IMR-90 (cell line): ENCODE data around the gene RNF213. TPM values are rescaled to one million over a fixed set of nuclear protein-coding genes. Genes with fewer than 3 reads are reported as not detected.

Source experiments
- ATAC-seq: fragments of 200-7000 bp; cut with Tn5 transposase; 2 replicates; pipeline ENCODE4 v1.9.1; 2020; ENCODE audit warnings: low read depth, mild to moderate bottlenecking, moderate library complexity
- BruUV-seq: library from RNA; stranded (reverse); fragments of 400-500 nt; replicated peaks from 2 replicates; lab custom pipeline; 2021; lab: Mats Ljungman, UMichigan
- CTCF ChIA-PET: fragments of 300-600 bp; formaldehyde crosslinking; extraction: SDS; loops from one replicate; lab custom pipeline; 2021; ENCODE audit warnings: antibody characterized with exemption; lab: Yijun Ruan, JAX
- POLR2A ChIA-PET: fragments of 300-600 bp; sonication (Branson Sonifier 250); formaldehyde crosslinking; loops from one replicate; lab custom pipeline; 2022; ENCODE audit warnings: antibody characterized with exemption; ENCODE audit not compliant: unreplicated experiment; lab: Charles Lee
- DNase-seq: peaks from one replicate; pipeline ENCODE4 v3.0.0; 2013
- H2AFZ ChIP-seq: replicated peaks from 2 replicates; pipeline ENCODE3; 2013; ENCODE audit warnings: low read length, mild to moderate bottlenecking; ENCODE audit not compliant: poor library complexity
- H2AK5ac ChIP-seq: 2 replicates; pipeline ENCODE4 v1.6.1; 2013; ENCODE audit warnings: low read depth, low read length, inconsistent platforms
- H2AK9ac ChIP-seq: replicated peaks from 2 replicates; pipeline ENCODE3; 2013; ENCODE audit warnings: mild to moderate bottlenecking, low read depth, low read length, moderate library complexity; ENCODE audit not compliant: poor library complexity
- H2BK120ac ChIP-seq: 2 replicates; pipeline ENCODE4 v1.6.1; 2013; ENCODE audit warnings: low read depth, low read length, inconsistent platforms
- H2BK15ac ChIP-seq: 3 replicates; pipeline ENCODE4 v1.6.1; 2013; ENCODE audit warnings: low read depth, low read length, inconsistent platforms
- H2BK20ac ChIP-seq: 2 replicates; pipeline ENCODE4 v1.6.1; 2013; ENCODE audit warnings: low read depth, mild to moderate bottlenecking, inconsistent platforms, low read length, moderate library complexity
- H2BK5ac ChIP-seq: 2 replicates; pipeline ENCODE4 v1.6.1; 2013; ENCODE audit warnings: mild to moderate bottlenecking, low read depth, low read length, inconsistent platforms; ENCODE audit not compliant: poor library complexity, severe bottlenecking
- H3K14ac ChIP-seq: replicated peaks from 2 replicates; pipeline ENCODE4 v1.6.1; 2013; ENCODE audit warnings: low read depth, low read length, inconsistent platforms
- H3K18ac ChIP-seq: 2 replicates; pipeline ENCODE4 v1.6.1; 2013; ENCODE audit warnings: low read depth, low read length, control low read depth
- H3K23ac ChIP-seq: 2 replicates; pipeline ENCODE4 v1.6.1; 2013; ENCODE audit warnings: low read depth, low read length, inconsistent platforms
- H3K27ac ChIP-seq: 2 replicates; pipeline ENCODE4 v1.5.1; 2013; ENCODE audit warnings: mild to moderate bottlenecking, control low read depth, low read length; ENCODE audit not compliant: insufficient read depth
- H3K27me3 ChIP-seq: 2 replicates; pipeline ENCODE4 v1.6.1; 2013; ENCODE audit warnings: low read length; ENCODE audit not compliant: control insufficient read depth, insufficient read depth
- H3K36me3 ChIP-seq: 2 replicates; pipeline ENCODE4 v1.6.1; 2013; ENCODE audit warnings: low read length, mixed read lengths; ENCODE audit not compliant: control insufficient read depth, insufficient read depth
- H3K4ac ChIP-seq: 2 replicates; pipeline ENCODE4 v1.6.1; 2013; ENCODE audit warnings: low read depth, low read length, inconsistent platforms
- H3K4me1 ChIP-seq: 2 replicates; pipeline ENCODE4 v1.6.1; 2013; ENCODE audit warnings: low read length, mixed read lengths; ENCODE audit not compliant: control insufficient read depth, insufficient read depth
- H3K4me2 ChIP-seq: 2 replicates; pipeline ENCODE4 v1.6.1; 2013; ENCODE audit warnings: low read depth, mild to moderate bottlenecking, control low read depth, low read length, moderate library complexity
- H3K4me3 ChIP-seq: 2 replicates; pipeline ENCODE4 v1.5.1; 2013; ENCODE audit warnings: low read depth, mild to moderate bottlenecking, control low read depth, low read length, moderate library complexity; ENCODE audit not compliant: insufficient read depth
- H3K56ac ChIP-seq: 2 replicates; pipeline ENCODE4 v1.6.1; 2013; ENCODE audit warnings: low read length, inconsistent platforms; ENCODE audit not compliant: insufficient read depth; ENCODE audit errors: extremely low read depth
- H3K79me1 ChIP-seq, 2 experiments: 2 replicates each; pipeline ENCODE4 v1.6.1; 2013; ENCODE audit warnings: low read length in 2 of 2, inconsistent platforms in 1 of 2, low read depth in 1 of 2
- H3K9ac ChIP-seq: 2 replicates; pipeline ENCODE4 v1.6.1; 2013; ENCODE audit warnings: low read depth, low read length, control low read depth
- H3K9me1 ChIP-seq: 2 replicates; pipeline ENCODE4 v1.6.1; 2013; ENCODE audit warnings: low read length, inconsistent platforms; ENCODE audit not compliant: insufficient read depth
- H3K9me3 ChIP-seq: 2 replicates; pipeline ENCODE4 v1.6.1; 2013; ENCODE audit warnings: low read length; ENCODE audit not compliant: control insufficient read depth, insufficient read depth
- H4K20me1 ChIP-seq: 2 replicates; pipeline ENCODE4 v1.6.1; 2013; ENCODE audit warnings: low read length, inconsistent platforms; ENCODE audit not compliant: insufficient read depth
- H4K5ac ChIP-seq: 2 replicates; pipeline ENCODE4 v1.6.1; 2013; ENCODE audit warnings: mild to moderate bottlenecking, low read depth, low read length, control low read depth
- H4K8ac ChIP-seq, 2 experiments: 2 replicates each; pipeline ENCODE4 v1.6.1; 2013; ENCODE audit warnings: low read depth in 2 of 2, low read length in 2 of 2, control low read depth in 1 of 2, inconsistent platforms in 1 of 2
- H4K91ac ChIP-seq: 2 replicates; pipeline ENCODE4 v1.6.1; 2013; ENCODE audit warnings: low read depth, low read length, inconsistent platforms; ENCODE audit not compliant: insufficient read depth
- BHLHE40 ChIP-seq: fragments of 150-350 bp; IDR thresholded peaks from 2 replicates; pipeline ENCODE4 v1.6.1; 2016; ENCODE audit warnings: mild to moderate bottlenecking, low read depth, low read length
- CEBPB ChIP-seq: IDR thresholded peaks from 2 replicates; pipeline ENCODE4 v1.6.1; 2012; ENCODE audit warnings: low read depth, low read length, improper control_type of control experiment
- MAFK ChIP-seq: IDR thresholded peaks from 2 replicates; pipeline ENCODE4 v1.6.1; 2012; ENCODE audit warnings: low read depth, low read length, improper control_type of control experiment
- MAZ ChIP-seq: IDR thresholded peaks from 2 replicates; pipeline ENCODE4 v1.6.1; 2012; ENCODE audit warnings: low read depth, mild to moderate bottlenecking, low read length, improper control_type of control experiment, moderate library complexity, borderline replicate concordance
- MXI1 ChIP-seq: IDR thresholded peaks from 2 replicates; pipeline ENCODE4 v1.6.1; 2012; ENCODE audit warnings: low read depth, mild to moderate bottlenecking, low read length, moderate library complexity, borderline replicate concordance
- NFE2L2 ChIP-seq: fragments of 150-350 bp; IDR thresholded peaks from 2 replicates; pipeline ENCODE4 v1.6.1; 2016; ENCODE audit warnings: low read depth, mild to moderate bottlenecking, low read length
- POLR2A ChIP-seq: IDR thresholded peaks from 2 replicates; pipeline ENCODE4 v1.6.1; 2012; ENCODE audit warnings: mild to moderate bottlenecking, low read depth, low read length
- RAD21 ChIP-seq: IDR thresholded peaks from 2 replicates; pipeline ENCODE4 v1.6.1; 2012; ENCODE audit warnings: low read length, improper control_type of control experiment
- RCOR1 ChIP-seq: IDR thresholded peaks from 2 replicates; pipeline ENCODE4 v1.6.1; 2012; ENCODE audit warnings: mild to moderate bottlenecking, low read length, improper control_type of control experiment; ENCODE audit not compliant: insufficient replicate concordance
- RFX5 ChIP-seq: IDR thresholded peaks from 2 replicates; pipeline ENCODE4 v1.8.0; 2012; ENCODE audit warnings: low read depth, mild to moderate bottlenecking, low read length, moderate library complexity
- SMC3 ChIP-seq: fragments of 150-350 bp; IDR thresholded peaks from 2 replicates; pipeline ENCODE4 v1.6.1; 2016; ENCODE audit warnings: low read depth, mild to moderate bottlenecking, antibody characterized with exemption, low read length, moderate library complexity
- WGBS, 2 experiments: methylation state at CpG; one replicate each; pipeline versions ENCODE4 v1.1.5 to v1.1.7; 2013; ENCODE audit warnings: missing lambda C conversion rate in 2 of 2; ENCODE audit not compliant: insufficient read length in 1 of 2; ENCODE audit errors: extremely low coverage in 2 of 2; 5-methylcytosine and 5-hydroxymethylcytosine counted together
- dilution Hi-C: fragments of 300-500 bp; cut with HindIII; formaldehyde crosslinking; loops from one replicate; pipeline ENCODE4 v1.14.3; 2018; ENCODE audit warnings: low sequenced_read_pairs; ENCODE audit not compliant: unreplicated experiment
- in situ Hi-C: fragments of 300-500 bp; cut with MboI; formaldehyde crosslinking; loops from 3 replicates; pipeline ENCODE4 v1.14.3; 2019; ENCODE audit warnings: low sequenced_read_pairs, inconsistent platforms, mixed read lengths
- intact Hi-C: fragments of 100-400 bp; cut with micrococcal nuclease; formaldehyde crosslinking; loops from 2 replicates; pipeline ENCODE4 v1.10.0; 2022
- polyA plus RNA-seq, 3 experiments: library from polyadenylated mRNA; depleted of rRNA; stranded (reverse); fragments of >200 nt; gene quantifications; 2 replicates each; pipeline ENCODE4 v1.2.3, GENCODE V29; 2012; ENCODE audit warnings: low replicate concordance in 1 of 3
- total RNA-seq: library from RNA; depleted of rRNA; stranded (reverse); fragments of >200 nt; gene quantifications from 2 replicates; pipeline ENCODE4 v1.2.3, GENCODE V29; 2012
- TF ChIP-seq, protein P1 (sequence below): fragments of 150-350 bp; IDR thresholded peaks from 2 replicates; pipeline ENCODE4 v1.6.1; 2016; ENCODE audit warnings: low read depth, mild to moderate bottlenecking, low read length, moderate library complexity, borderline replicate concordance
- TF ChIP-seq, protein P2 (sequence below): fragments of 150-350 bp; IDR thresholded peaks from 2 replicates; pipeline ENCODE4 v1.6.1; 2017; ENCODE audit warnings: mild to moderate bottlenecking, antibody characterized with exemption, low read length, low read depth
- TF ChIP-seq, protein P3 (sequence below): conservative IDR thresholded peaks from 2 replicates; pipeline ENCODE4 v1.5.1; 2012; ENCODE audit warnings: mild to moderate bottlenecking, low read depth, low read length, improper control_type of control experiment

The RNF213 gene
- total and polyA plus RNA-seq, 2 of the 4 experiments (the other 2 are of a cell fraction): 23.4 to 36.0 TPM

DNA sequence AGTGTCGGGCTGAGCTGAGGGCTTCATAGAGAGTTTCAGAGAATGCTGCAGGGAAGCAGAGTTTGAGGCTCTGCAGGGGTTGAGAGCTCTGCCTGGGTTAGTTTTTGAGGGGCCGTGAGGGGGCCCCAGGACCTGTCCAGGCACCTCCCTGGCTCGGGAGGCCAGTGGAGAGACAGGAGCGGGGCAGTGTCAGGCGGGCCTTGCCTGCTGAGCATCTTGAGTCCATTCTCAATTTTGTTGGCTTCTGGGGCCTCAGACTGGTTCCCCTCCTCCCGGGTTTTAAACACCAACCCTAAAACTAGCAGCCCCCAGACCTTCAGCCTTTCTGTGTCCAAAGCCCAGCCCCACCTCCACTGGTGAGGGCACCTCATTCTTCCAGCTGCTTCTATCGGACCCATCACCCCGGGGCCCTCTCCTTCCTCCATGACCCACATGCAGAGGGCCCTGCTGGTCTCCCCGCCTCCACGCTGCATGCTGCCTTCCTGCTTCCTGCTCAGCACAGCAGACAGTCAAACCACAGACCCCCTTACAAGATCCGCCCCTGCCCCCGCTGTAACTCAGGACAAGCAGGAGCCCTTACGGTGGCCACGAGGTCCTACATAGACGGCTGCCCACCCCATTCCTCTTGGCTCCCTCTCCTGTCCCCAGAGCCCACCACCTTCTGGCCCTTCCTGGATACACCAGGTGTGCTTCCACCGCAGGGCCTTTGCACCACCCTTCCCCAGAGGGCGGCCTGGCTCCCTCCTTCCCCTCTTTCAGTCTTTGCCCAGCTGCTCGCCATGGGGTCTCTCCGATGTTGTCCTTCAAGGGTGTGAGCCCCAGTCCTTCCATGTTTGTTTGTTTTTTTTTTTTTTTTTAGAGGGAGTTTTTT is 3.8 kb downstream of the RNF213 start:
- no peak overlapping the region for H2AK9ac ChIP-seq
- H2AFZ ChIP-seq: peak overlapping the region; percentile 17
- H3K4me3 ChIP-seq: no peak overlapping the region
- intact Hi-C loops: loop anchor here (5.0 kb wide), 2 partner anchors 42 to 257 kb away; partner anchors contain the start of genes SGSH and SLC26A11
- CTCF ChIA-PET: no interaction called here
- no peaks in the 10 kb centered on the region for H3K27me3 ChIP-seq
- dilution Hi-C loops: no loop called here
- H2BK120ac ChIP-seq: no peak overlapping the region
- no TSS peak for BruUV-seq
- H2BK20ac ChIP-seq: no peak overlapping the region
- POLR2A ChIA-PET: no interaction called here
- peaks cover 16 to 53% of the 10 kb centered on the region in 2 experiments; a peak in 2 of 4 replicates for H3K79me1 ChIP-seq
- no peak overlapping the region for H3K9ac ChIP-seq
- no peak overlapping the region for H3K23ac ChIP-seq
- no peaks in the 10 kb centered on the region for H3K9me3 ChIP-seq
- H4K91ac ChIP-seq: no peak overlapping the region
- DNase-seq (no peak), ATAC-seq (no peak)
- peaks cover 20% of the 10 kb centered on the region for H3K4me1 ChIP-seq
- H3K14ac ChIP-seq: no peak overlapping the region
- no peak overlapping the region for H3K56ac ChIP-seq
- H2BK15ac ChIP-seq: no peak overlapping the region
- H3K4me2 ChIP-seq: no peak overlapping the region
- H4K5ac ChIP-seq: no peak overlapping the region
- H3K9me1 ChIP-seq: 0 out of 2 replicates have a peak, but pooled peaks cover 3% of the 10 kb centered on the region
- no peak overlapping the region for H3K27ac ChIP-seq
- H4K20me1 ChIP-seq: peaks cover 4% of the 10 kb centered on the region; the same call in 1 of the 2 replicates
- no peak overlapping the region for H2BK5ac ChIP-seq
- no peak overlapping the region for H2AK5ac ChIP-seq
- H3K4ac ChIP-seq: no peak overlapping the region
- H4K8ac ChIP-seq: no peak overlapping the region
- peaks cover 26% of the 10 kb centered on the region for H3K36me3 ChIP-seq
- no peak overlapping the region for H3K18ac ChIP-seq
- in situ Hi-C loops: no loop called here
- WGBS, 2 experiments: 91% methylated on average over 4 of the region's 19 CpGs; no CpG with 5 or more reads in 1 of the 2 experiments
- TF ChIP-seq RFX5: no peak
- no peak for TF ChIP-seq MAFK
- no peak for TF ChIP-seq CEBPB
- TF ChIP-seq, protein P1, sequence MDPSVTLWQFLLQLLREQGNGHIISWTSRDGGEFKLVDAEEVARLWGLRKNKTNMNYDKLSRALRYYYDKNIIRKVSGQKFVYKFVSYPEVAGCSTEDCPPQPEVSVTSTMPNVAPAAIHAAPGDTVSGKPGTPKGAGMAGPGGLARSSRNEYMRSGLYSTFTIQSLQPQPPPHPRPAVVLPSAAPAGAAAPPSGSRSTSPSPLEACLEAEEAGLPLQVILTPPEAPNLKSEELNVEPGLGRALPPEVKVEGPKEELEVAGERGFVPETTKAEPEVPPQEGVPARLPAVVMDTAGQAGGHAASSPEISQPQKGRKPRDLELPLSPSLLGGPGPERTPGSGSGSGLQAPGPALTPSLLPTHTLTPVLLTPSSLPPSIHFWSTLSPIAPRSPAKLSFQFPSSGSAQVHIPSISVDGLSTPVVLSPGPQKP: no peak
- TF ChIP-seq BHLHE40: no peak
- TF ChIP-seq, protein P2, sequence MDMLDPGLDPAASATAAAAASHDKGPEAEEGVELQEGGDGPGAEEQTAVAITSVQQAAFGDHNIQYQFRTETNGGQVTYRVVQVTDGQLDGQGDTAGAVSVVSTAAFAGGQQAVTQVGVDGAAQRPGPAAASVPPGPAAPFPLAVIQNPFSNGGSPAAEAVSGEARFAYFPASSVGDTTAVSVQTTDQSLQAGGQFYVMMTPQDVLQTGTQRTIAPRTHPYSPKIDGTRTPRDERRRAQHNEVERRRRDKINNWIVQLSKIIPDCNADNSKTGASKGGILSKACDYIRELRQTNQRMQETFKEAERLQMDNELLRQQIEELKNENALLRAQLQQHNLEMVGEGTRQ: no peak
- TF ChIP-seq NFE2L2: no peak
- no peak for TF ChIP-seq MAZ
- TF ChIP-seq POLR2A: no peak
- no peak for TF ChIP-seq SMC3
- no peak for TF ChIP-seq MXI1
- no peak for TF ChIP-seq RCOR1
- TF ChIP-seq RAD21: no peak
- TF ChIP-seq, protein P3, sequence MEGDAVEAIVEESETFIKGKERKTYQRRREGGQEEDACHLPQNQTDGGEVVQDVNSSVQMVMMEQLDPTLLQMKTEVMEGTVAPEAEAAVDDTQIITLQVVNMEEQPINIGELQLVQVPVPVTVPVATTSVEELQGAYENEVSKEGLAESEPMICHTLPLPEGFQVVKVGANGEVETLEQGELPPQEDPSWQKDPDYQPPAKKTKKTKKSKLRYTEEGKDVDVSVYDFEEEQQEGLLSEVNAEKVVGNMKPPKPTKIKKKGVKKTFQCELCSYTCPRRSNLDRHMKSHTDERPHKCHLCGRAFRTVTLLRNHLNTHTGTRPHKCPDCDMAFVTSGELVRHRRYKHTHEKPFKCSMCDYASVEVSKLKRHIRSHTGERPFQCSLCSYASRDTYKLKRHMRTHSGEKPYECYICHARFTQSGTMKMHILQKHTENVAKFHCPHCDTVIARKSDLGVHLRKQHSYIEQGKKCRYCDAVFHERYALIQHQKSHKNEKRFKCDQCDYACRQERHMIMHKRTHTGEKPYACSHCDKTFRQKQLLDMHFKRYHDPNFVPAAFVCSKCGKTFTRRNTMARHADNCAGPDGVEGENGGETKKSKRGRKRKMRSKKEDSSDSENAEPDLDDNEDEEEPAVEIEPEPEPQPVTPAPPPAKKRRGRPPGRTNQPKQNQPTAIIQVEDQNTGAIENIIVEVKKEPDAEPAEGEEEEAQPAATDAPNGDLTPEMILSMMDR: no peak
